ENCODE results near the gene RNF144A. TPM values are rescaled to one million over a fixed set of nuclear protein-coding genes. Genes with fewer than 3 reads are reported as not detected.

The RNF144A gene
- total RNA-seq, 4 donors from 2014 or later: 27.3 to 47.3 (median 37.4) TPM

DNA sequence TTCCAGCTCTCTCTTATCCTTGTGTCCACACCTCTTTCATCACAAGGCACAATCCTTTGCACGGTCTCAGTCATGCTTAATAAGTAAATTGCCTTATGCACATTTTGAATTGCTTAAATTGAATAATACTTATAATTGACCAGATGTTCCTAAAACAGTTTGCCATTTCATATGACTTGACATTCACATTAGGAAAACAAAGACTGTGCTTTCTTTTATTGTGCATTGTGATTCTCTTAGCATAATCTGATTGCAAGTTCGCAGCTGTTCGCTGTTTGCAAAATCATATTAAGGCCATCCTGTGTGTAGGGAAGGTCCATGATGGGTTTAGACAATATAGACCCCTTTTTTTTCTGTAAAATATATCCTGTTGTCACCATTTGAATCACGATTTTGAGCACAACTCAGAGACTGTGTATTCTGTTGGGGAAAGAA is 75.6 kb downstream of the RNF144A start:
- Histone ChIP-seq H3K36me3 (peaks cover 0 to 14% (median 0%) of the 10 kb centered on the region in 3 donors), H3K9me3 (peaks cover 0 to 4% (median 0%) of the 10 kb centered on the region in 4 donors), H3K4me3 (no peak overlapping the region), H3K27ac (peak overlapping the region in 3 of 4 donors; percentile 49 to 78 (median 76)), H3K27me3 (no peaks in the 10 kb centered on the region), H3K4me1 (peaks cover 6 to 42% (median 14%) of the 10 kb centered on the region in 4 donors)
- 31 to 36% methylated on average over 4 of the region's 4 CpGs for WGBS, 2 donors
- DNase-seq (ENCODE audit: low spot score in 2 of 2): no peak
- TF ChIP-seq EP300 (IDR thresholded peaks at IDR 0.05) (no peak), POLR2A (IDR thresholded peaks at IDR 0.05) (no peak)
- TF ChIP-seq, protein P1, sequence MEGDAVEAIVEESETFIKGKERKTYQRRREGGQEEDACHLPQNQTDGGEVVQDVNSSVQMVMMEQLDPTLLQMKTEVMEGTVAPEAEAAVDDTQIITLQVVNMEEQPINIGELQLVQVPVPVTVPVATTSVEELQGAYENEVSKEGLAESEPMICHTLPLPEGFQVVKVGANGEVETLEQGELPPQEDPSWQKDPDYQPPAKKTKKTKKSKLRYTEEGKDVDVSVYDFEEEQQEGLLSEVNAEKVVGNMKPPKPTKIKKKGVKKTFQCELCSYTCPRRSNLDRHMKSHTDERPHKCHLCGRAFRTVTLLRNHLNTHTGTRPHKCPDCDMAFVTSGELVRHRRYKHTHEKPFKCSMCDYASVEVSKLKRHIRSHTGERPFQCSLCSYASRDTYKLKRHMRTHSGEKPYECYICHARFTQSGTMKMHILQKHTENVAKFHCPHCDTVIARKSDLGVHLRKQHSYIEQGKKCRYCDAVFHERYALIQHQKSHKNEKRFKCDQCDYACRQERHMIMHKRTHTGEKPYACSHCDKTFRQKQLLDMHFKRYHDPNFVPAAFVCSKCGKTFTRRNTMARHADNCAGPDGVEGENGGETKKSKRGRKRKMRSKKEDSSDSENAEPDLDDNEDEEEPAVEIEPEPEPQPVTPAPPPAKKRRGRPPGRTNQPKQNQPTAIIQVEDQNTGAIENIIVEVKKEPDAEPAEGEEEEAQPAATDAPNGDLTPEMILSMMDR (IDR thresholded peaks at IDR 0.05): no peak

DNA sequence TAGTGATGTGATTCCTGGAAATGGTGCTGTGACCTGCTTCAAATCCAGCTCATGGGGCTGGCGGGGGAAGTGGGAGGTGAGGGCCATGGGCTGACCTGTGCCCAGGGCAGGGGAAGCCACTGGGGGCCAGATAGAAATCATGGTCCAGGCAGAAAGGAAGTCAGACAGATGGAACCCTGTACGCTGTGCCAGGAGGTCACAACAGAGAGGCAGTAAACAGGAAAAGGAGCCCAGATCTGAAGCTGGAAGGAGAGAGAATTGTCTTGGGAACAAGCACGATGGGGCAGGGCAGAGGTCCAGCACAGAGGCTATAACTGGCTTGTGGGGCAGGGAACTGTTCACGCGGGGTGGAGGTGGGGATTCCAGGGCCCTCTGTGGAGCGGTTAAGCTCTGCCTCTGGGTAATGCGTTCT is 76.0 kb downstream of the RNF144A start:
- Histone ChIP-seq H3K4me3 (no peak overlapping the region), H3K4me1 (peaks cover 6 to 42% (median 14%) of the 10 kb centered on the region in 4 donors), H3K27me3 (no peaks in the 10 kb centered on the region), H3K9me3 (peaks cover 0 to 4% (median 0%) of the 10 kb centered on the region in 4 donors), H3K36me3 (peaks cover 0 to 14% (median 0%) of the 10 kb centered on the region in 3 donors), H3K27ac (peak overlapping the region in 3 of 4 donors; percentile 49 to 78 (median 76))
- 32 to 45% methylated on average over 7 of the region's 7 CpGs for WGBS, 2 donors
- DNase-seq (ENCODE audit: low spot score in 2 of 2): peak; percentile 57 to 64
- TF ChIP-seq POLR2A (IDR thresholded peaks at IDR 0.05) (no peak), EP300 (IDR thresholded peaks at IDR 0.05) (peak in 1 of 2 donors; percentile 47)

DNA sequence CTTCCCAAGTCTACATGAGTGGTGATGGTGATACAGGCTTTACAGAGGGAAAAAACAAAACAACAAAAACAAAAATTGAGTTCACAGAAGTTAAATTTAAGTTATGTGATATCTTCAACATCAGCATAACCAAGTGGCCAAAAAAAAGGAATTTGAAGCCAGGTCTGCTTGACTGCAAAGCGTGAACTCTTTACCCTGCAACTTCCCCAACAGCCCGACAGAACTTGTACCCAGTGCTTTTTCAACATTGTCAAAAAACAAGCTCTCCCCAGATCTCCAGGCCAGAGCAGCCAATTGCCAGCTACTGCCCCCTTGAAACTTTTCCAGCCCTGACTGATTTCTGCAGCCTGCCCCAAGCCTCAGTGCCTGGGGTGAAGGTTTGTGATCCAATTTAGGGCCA is 76.7 kb downstream of the RNF144A start:
- Histone ChIP-seq H3K27me3 (no peaks in the 10 kb centered on the region), H3K27ac (peak overlapping the region in 2 of 4 donors; percentile 76 to 78), H3K4me1 (peaks cover 6 to 42% (median 14%) of the 10 kb centered on the region in 4 donors), H3K4me3 (no peak overlapping the region), H3K36me3 (peaks cover 0 to 14% (median 0%) of the 10 kb centered on the region in 3 donors), H3K9me3 (peaks cover 0 to 4% (median 0%) of the 10 kb centered on the region in 4 donors)
- 45 to 46% methylated on average over 2 of the region's 2 CpGs for WGBS, 2 donors
- TF ChIP-seq EP300 (IDR thresholded peaks at IDR 0.05): no peak
- no peak for TF ChIP-seq POLR2A (IDR thresholded peaks at IDR 0.05)
- TF ChIP-seq, protein P1 (IDR thresholded peaks at IDR 0.05): no peak
- no peak for DNase-seq (ENCODE audit: low spot score in 2 of 2)

DNA sequence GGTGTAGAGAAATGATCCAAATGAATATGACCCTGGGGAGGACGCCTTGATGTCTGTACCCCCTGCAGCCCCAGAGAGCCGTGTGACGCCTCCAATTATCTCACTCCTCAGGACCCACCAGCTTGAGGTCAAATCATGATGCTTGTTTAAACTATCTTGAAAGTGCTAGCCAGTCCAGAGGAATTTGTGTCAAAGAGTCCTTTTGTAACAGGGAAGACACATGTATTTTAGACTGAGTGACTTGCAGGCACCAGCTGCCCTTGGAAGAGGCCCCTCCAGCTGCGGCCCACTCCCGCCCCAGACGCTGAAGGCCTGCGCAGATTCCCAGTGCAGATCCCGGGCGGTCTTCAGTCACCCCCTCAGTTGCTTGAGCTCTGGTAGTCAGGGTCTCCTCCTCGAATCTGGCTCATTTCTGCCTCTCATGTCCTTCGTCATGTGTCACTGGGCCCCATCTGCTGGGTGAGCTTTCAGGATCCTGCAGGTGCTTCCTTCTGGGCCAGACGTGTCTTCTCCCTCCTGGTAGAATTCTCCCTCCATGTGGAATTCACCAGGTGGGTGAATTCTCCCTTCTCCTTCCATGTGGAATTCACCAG is 77.4 kb downstream of the RNF144A start:
- H3K27ac ChIP-seq: peak overlapping the region in 2 of 4 donors; percentile 76 to 78
- peaks cover 0 to 14% (median 0%) of the 10 kb centered on the region in 3 donors for H3K36me3 ChIP-seq
- no peaks in the 10 kb centered on the region for H3K27me3 ChIP-seq
- DNase-seq (ENCODE audit: low spot score in 2 of 2): no peak
- H3K4me1 ChIP-seq: peaks cover 6 to 42% (median 14%) of the 10 kb centered on the region in 4 donors
- H3K4me3 ChIP-seq: no peak overlapping the region
- 75 to 77% methylated on average over 12 of the region's 12 CpGs for WGBS, 2 donors
- H3K9me3 ChIP-seq: peaks cover 0 to 4% (median 0%) of the 10 kb centered on the region in 4 donors
- TF ChIP-seq POLR2A (IDR thresholded peaks at IDR 0.05): no peak
- TF ChIP-seq EP300 (IDR thresholded peaks at IDR 0.05): no peak
- TF ChIP-seq, protein P1 (IDR thresholded peaks at IDR 0.05): no peak

DNA sequence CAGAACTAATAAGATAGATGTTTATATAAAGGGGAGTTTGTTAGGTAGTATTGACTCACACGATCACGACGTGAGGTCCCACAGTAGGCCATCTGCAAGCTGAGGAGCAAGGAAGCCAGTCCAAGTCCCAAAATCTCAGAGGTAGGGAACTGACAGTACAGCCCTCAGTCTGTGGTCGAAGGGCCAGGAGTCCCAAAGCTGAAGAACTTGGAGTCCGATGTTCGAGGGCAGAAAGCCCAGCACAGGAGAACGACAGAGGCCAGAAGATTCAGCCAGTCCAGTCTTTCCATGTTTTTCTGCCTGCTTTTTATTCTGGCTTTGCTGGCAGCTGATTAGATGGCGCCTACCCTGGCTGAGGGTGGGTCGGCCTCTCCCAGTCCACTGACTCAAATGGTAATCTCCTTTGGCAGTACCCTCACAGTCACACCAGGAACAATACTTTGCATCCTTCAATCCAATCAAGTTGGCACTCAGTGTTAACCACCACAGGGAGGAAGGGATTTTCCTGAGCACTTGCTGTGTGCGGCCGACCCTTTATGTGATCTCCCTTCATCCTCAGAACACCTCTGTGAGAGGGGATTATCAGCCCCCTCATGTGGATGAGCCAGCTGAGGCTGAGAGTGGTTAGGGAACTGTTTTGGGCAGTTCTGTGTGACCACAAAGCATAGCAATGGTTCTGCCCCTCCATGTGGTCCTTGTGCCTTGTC is 78.3 kb downstream of the RNF144A start:
- H3K9me3 ChIP-seq: peaks cover 0 to 4% (median 0%) of the 10 kb centered on the region in 4 donors
- no peaks in the 10 kb centered on the region for H3K27me3 ChIP-seq
- peak in 1 of 2 donors; percentile 12 for TF ChIP-seq EP300 (IDR thresholded peaks at IDR 0.05)
- TF ChIP-seq, protein P1 (IDR thresholded peaks at IDR 0.05): no peak
- peak overlapping the region in 2 of 4 donors; percentile 76 to 78 for H3K27ac ChIP-seq
- peaks cover 6 to 42% (median 14%) of the 10 kb centered on the region in 4 donors for H3K4me1 ChIP-seq
- WGBS, 2 donors: 76 to 83% methylated on average over 11 of the region's 11 CpGs
- peaks cover 0 to 13% (median 0%) of the 10 kb centered on the region in 3 donors for H3K36me3 ChIP-seq
- no peak for DNase-seq (ENCODE audit: low spot score in 2 of 2)
- no peak overlapping the region for H3K4me3 ChIP-seq

Data from tibial nerve (tissue), 4 donors.